HG03108 (cell line): Measurements from ENCODE around the gene QRFP.
"Not testable (repeated sequence)": the region's sequence is repeated elsewhere in the genome, so short reads cannot be mapped to it uniquely, and the experiment has no call there.

ENCODE experiments used
- ATAC-seq: cut with Tn5 transposase; IDR thresholded peaks from one replicate; pipeline ENCODE4 v1.9.1; 2021; ENCODE audit warnings: moderate library complexity; ENCODE audit not compliant: unreplicated experiment

The QRFP gene

GRCh38 chr9:130854835-130855234 lies 41.8 kb downstream of the QRFP start:
- no peak for ATAC-seq

GRCh38 chr9:130854092-130854491 lies 42.5 kb downstream of the QRFP start:
- ATAC-seq: no peak

GRCh38 chr9:130852801-130853200 lies 43.8 kb downstream of the QRFP start:
- ATAC-seq: no peak

GRCh38 chr9:130849356-130849755 lies 47.3 kb downstream of the QRFP start:
- no peak for ATAC-seq

GRCh38 chr9:130848514-130848913 lies 48.1 kb downstream of the QRFP start:
- ATAC-seq: not testable (repeated sequence)

- no peak for ATAC-seq
Measured at GRCh38 chr9:130847306-130848217, 49.0 kb downstream of the QRFP start.

GRCh38 chr9:130846487-130847305 lies 49.9 kb downstream of the QRFP start:
- ATAC-seq: no peak

GRCh38 chr9:130845901-130846481 lies 50.6 kb downstream of the QRFP start:
- no peak for ATAC-seq

GRCh38 chr9:130845254-130845653 lies 51.4 kb downstream of the QRFP start:
- no peak for ATAC-seq

GRCh38 chr9:130844044-130844451 lies 52.6 kb downstream of the QRFP start:
- ATAC-seq: no peak

GRCh38 chr9:130843049-130843908 lies 53.3 kb downstream of the QRFP start:
- no peak for ATAC-seq
